ENCODE data around the gene SLC33A1. TPM values are rescaled to one million over a fixed set of nuclear protein-coding genes. Genes with fewer than 3 reads are reported as not detected.

SLC33A1 gene
- 108 TPM in 2 replicates for total RNA-seq (2013; cell fraction: nucleolus; rRNA removed)
- total RNA-seq (2014; rRNA removed) (21.2 and 24.3 TPM in 2 replicates), total RNA-seq (2014; rRNA removed; fragmentation: Illumina TruSeq; extraction: Trizol) (19.5 and 20.8 TPM in 2 replicates), total RNA-seq (2021) (16.8 and 18.8 TPM in 2 replicates), polyA plus RNA-seq (2011; rRNA removed) (24.5 and 28.9 TPM in 2 replicates), polyA plus RNA-seq (2014; fragmentation: Illumina TruSeq; extraction: Trizol) (15.9 and 17.4 TPM in 2 replicates), polyA plus RNA-seq (2014; fragmentation: Nextera tagmentation; extraction: Ambion mirVana) (1 to 10 TPM; 6.4 to 6.5 TPM), polyA plus RNA-seq (2014; rRNA removed) (17.0 and 18.5 TPM in 2 replicates), polyA plus RNA-seq (2016; fragmentation: Nextera tagmentation; extraction: Ambion mirVana) (10 to 100 TPM; 24.7 to 25.2 TPM), polyA minus RNA-seq (2011; rRNA and poly(A)+ RNA removed) (28.5 and 29.6 TPM in 2 replicates), Bru-seq, nascent RNA (percentile 74 among the genes with signal in this experiment), BruChase-seq, experiment 1, labeled RNA remaining after a 6-hour chase (percentile 75 among the genes with signal in this experiment), BruChase-seq, experiment 2, labeled RNA remaining after a 2-hour chase (percentile 86 among the genes with signal in this experiment)
- polyA plus RNA-seq (2011; ENCODE audit: low read depth): 7.2 TPM
- polyA plus RNA-seq (2011; cell fraction: cytosol; rRNA removed): 16.9 and 17.4 TPM in 2 replicates
- 31.8 and 33.0 TPM in 2 replicates for polyA plus RNA-seq (2011; cell fraction: nucleus; rRNA removed)
- polyA plus RNA-seq (2012): 14.9 and 16.3 TPM in 2 replicates
- polyA minus RNA-seq (2011; cell fraction: cytosol; rRNA and poly(A)+ RNA removed): 10.3 and 11.7 TPM in 2 replicates
- 29.3 and 39.7 TPM in 2 replicates for polyA minus RNA-seq (2011; cell fraction: nucleus; rRNA and poly(A)+ RNA removed)
- long read RNA-seq, experiment 1, full-length matches to known transcripts: 7 of 10 reads
- long read RNA-seq, experiment 1, partial matches to known transcripts: 1 of 10 reads
- long read RNA-seq, experiment 1, other reads (novel, unspliced or antisense): 2 of 10 reads
- long read RNA-seq, experiment 2, full-length matches to known transcripts: 37 of 52 reads
- long read RNA-seq, experiment 2, partial matches to known transcripts: 4 of 52 reads
- long read RNA-seq, experiment 2, other reads (novel, unspliced or antisense): 11 of 52 reads

- H3K27ac ChIP-seq (ENCODE audit: control insufficient read depth, insufficient read depth): peak within 1 kb of the TSS; percentile 93
- intact Hi-C loops (cut with micrococcal nuclease; ENCODE audit: unreplicated experiment) (loop anchor here (1.0 to 5.0 kb wide), 3 partner anchors 16 to 102 kb away; partner anchors contain the start of genes C3orf33 and GMPS), in situ Hi-C loops (cut with MboI) (no loop called here)
- BruUV-seq (replicated peaks): no TSS peak
- H3K4me2 ChIP-seq (ENCODE audit: control insufficient read depth, insufficient read depth): peak within 1 kb of the TSS; percentile 95
- peak within 1 kb of the TSS; percentile 86 for H2AFZ ChIP-seq (ENCODE audit: control insufficient read depth, low read depth, low read length)
- no peaks in the 10 kb centered on the region for H4K20me1 ChIP-seq (ENCODE audit: control insufficient read depth, insufficient read depth)
- DNase-seq (ENCODE audit: low read depth, low spot score) (peak; percentile 97), FAIRE-seq (peak; percentile 100), ATAC-seq (peak; percentile 95)
- ChIA-PET SMC1A (ENCODE audit: uncharacterized antibody, unreplicated experiment) (interaction anchor here (1.1 to 2.4 kb wide), 8 partner anchors 11 to 138 kb away, joined by 3 to 23 read pairs (median 4); partner anchors contain the start of gene C3orf33), CTCF (interaction anchor here (1.6 to 5.7 kb wide), 2 partner anchors 15 to 48 kb away, joined by 5 to 52 read pairs; partner anchors contain the start of gene C3orf33), POLR2A (interaction anchor here (2.4 to 2.6 kb wide), 2 partner anchors 11 to 17 kb away, joined by 20 to 22 read pairs; partner anchors contain the start of gene GMPS), RAD21 (ENCODE audit: unreplicated experiment) (interaction anchor here (0.7 to 3.0 kb wide), 5 partner anchors 9 to 48 kb away, joined by 3 to 21 read pairs (median 11); partner anchors contain the start of genes C3orf33 and GMPS)
- peaks cover 49% of the 10 kb centered on the region for H3K79me2 ChIP-seq (ENCODE audit: control insufficient read depth, insufficient read depth, low read length)
- H3K9ac ChIP-seq (ENCODE audit: control insufficient read depth, insufficient read depth, low read length): peak within 1 kb of the TSS; percentile 90
- no peaks in the 10 kb centered on the region for H3K27me3 ChIP-seq (replicated peaks in 1 of 2; ENCODE audit: control insufficient read depth in 2 of 2, insufficient read depth in 2 of 2, low read length in 1 of 2)
- 1% methylated on average over 50 of the region's 50 CpGs for WGBS (ENCODE audit: insufficient coverage, insufficient replicate concordance, low lambda C conversion rate, missing lambda C conversion rate)
- H3K9me3 ChIP-seq (replicated peaks; ENCODE audit: control insufficient read depth, insufficient read depth, low read length): no peaks in the 10 kb centered on the region; the same call in 2 of the 3 replicates
- peak within 1 kb of the TSS; percentile 84 for H3K4me3 ChIP-seq
- no peaks in the 10 kb centered on the region; a peak in 1 of 4 replicates for H3K36me3 ChIP-seq (ENCODE audit: control insufficient read depth in 2 of 2, insufficient read depth in 2 of 2, low read length in 1 of 2)
- H3K4me1 ChIP-seq (ENCODE audit: control insufficient read depth, insufficient read depth, low read length): no peaks in the 10 kb centered on the region
- TF ChIP-seq BACH1 (IDR thresholded peaks at IDR 0.05; ENCODE audit: borderline replicate concordance) (peak; percentile 42), ZNF622 (IDR thresholded peaks at IDR 0.05) (no peak), FOXK2 (IDR thresholded peaks at IDR 0.05) (peak; percentile 78), GATAD2B (conservative IDR thresholded peaks at IDR 0.05; ENCODE audit: low read depth) (no peak; the same call in 1 of the 2 replicates), CHD1 (IDR thresholded peaks at IDR 0.05; ENCODE audit: low read depth, low read length) (0 out of 2 replicates have a peak, but pooled peaks have one; percentile 50), JUNB (IDR thresholded peaks at IDR 0.05) (no peak; the same call in 1 of the 2 replicates), HSF1 (IDR thresholded peaks at IDR 0.05; ENCODE audit: low read depth, low read length) (peak; percentile 51; the same call in 1 of the 2 replicates), E2F8 (IDR thresholded peaks at IDR 0.05; ENCODE audit: low read depth, partially characterized antibody) (peak; percentile 94), TCF7 (IDR thresholded peaks at IDR 0.05; ENCODE audit: borderline replicate concordance) (peak; percentile 43; the same call in 1 of the 2 replicates)
These were observed at the start of gene SLC33A1 for GRCh38 chr3:155854141-155854940. TSS of gene SLC33A1 (minus strand) at chr3:155854427. CDS start at chr3:155853997, 430 bp downstream.

Data from GM12878 (cell line).